Measurements from ENCODE around the gene BCL6.

- TF ChIP-seq CTCF (IDR thresholded peaks at IDR 0.05; ENCODE audit: poor library complexity) = no peak
- no peak for TF ChIP-seq EZH2 (IDR thresholded peaks at IDR 0.05; ENCODE audit: borderline replicate concordance)
These were observed 2.2 kb upstream of the BCL6 start for GRCh38 chr3:187747506-187747905.

All from hepatocyte (in vitro differentiated cells).